Tibial artery (tissue), 4 donors: ENCODE data around the gene MIPEP.

ENCODE experiments used
- DNase-seq, 2 donors: peaks; one replicate each; pipeline ENCODE4 v3.0.0-alpha.2; 2019
- H3K27ac ChIP-seq, 2 donors: fragments of 200-600 bp; sonication (generic) in 1 of 2; 1 replicate in 1 of 2; 2 replicates in 1 of 2; pipeline ENCODE4 v1.5.1; 2018 to 2019; ENCODE audit warnings: mild to moderate bottlenecking in 1 of 2
- H3K27me3 ChIP-seq, 2 donors: fragments of 200-600 bp; sonication (generic) in 1 of 2; one replicate each; pipeline versions ENCODE4 v1.5.1 to v1.6.0; 2016 to 2019
- H3K36me3 ChIP-seq, 3 donors: fragments of 200-600 bp; sonication (generic) in 2 of 3; one replicate each; pipeline ENCODE4 v1.5.1; 2016 to 2019; ENCODE audit warnings: mild to moderate bottlenecking in 2 of 3
- H3K4me1 ChIP-seq, 4 donors: fragments of 200-600 bp; sonication (generic) in 2 of 4; 1 replicate in 3 of 4; 2 replicates in 1 of 4; pipeline ENCODE4 v1.5.1; 2016 to 2019
- H3K4me3 ChIP-seq, 2 donors: fragments of 200-600 bp; sonication (generic) in 1 of 2; 1 replicate in 1 of 2; 2 replicates in 1 of 2; pipeline ENCODE4 v1.5.1; 2018 to 2019; ENCODE audit warnings: mild to moderate bottlenecking in 2 of 2
- H3K9me3 ChIP-seq, 3 donors: fragments of 200-600 bp; sonication (generic) in 1 of 3; one replicate each; pipeline ENCODE4 v1.5.1; 2016 to 2019
- intact Hi-C: fragments of 100-400 bp; cut with DNase I; formaldehyde crosslinking; loops from one replicate; pipeline ENCODE4 v1.15.0; 2023; ENCODE audit warnings: low total_unique reads
- TF ChIP-seq, protein P1 (sequence below), 2 experiments: fragments of 200-600 bp in 1 of 2; fragments of 450-650 bp in 1 of 2; IDR thresholded peaks; one replicate each; pipeline ENCODE4 v1.5.1; 2017 to 2019; ENCODE audit warnings: antibody characterized with exemption in 2 of 2, mild to moderate bottlenecking in 1 of 2, moderate library complexity in 1 of 2

Gene MIPEP

DNA sequence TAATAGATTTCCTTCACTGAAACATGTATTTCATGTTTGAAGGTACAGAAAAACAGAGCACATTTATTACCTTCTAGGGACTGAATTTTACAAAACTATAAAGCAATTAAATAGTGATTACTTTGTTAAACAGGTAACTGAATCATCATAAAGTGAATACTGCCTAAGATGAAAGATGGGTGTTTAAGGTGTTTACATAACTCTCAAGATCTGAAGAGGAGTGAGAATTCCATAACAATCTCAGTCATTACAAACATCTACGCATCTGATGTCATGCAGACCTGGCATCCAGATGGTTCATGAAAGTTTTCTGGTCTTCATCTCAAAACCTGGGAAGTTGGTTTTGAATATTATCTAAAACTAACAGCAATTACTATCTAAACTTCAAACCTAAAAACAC, 80.4 kb downstream of the MIPEP start:
- Histone ChIP-seq H3K27ac (no peak overlapping the region), H3K4me1 (no peaks in the 10 kb centered on the region), H3K36me3 (peaks cover 11 to 13% (median 11%) of the 10 kb centered on the region in 3 donors), H3K4me3 (no peak overlapping the region), H3K9me3 (no peaks in the 10 kb centered on the region), H3K27me3 (no peaks in the 10 kb centered on the region)
- TF ChIP-seq, protein P1, sequence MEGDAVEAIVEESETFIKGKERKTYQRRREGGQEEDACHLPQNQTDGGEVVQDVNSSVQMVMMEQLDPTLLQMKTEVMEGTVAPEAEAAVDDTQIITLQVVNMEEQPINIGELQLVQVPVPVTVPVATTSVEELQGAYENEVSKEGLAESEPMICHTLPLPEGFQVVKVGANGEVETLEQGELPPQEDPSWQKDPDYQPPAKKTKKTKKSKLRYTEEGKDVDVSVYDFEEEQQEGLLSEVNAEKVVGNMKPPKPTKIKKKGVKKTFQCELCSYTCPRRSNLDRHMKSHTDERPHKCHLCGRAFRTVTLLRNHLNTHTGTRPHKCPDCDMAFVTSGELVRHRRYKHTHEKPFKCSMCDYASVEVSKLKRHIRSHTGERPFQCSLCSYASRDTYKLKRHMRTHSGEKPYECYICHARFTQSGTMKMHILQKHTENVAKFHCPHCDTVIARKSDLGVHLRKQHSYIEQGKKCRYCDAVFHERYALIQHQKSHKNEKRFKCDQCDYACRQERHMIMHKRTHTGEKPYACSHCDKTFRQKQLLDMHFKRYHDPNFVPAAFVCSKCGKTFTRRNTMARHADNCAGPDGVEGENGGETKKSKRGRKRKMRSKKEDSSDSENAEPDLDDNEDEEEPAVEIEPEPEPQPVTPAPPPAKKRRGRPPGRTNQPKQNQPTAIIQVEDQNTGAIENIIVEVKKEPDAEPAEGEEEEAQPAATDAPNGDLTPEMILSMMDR (IDR thresholded peaks at IDR 0.05) = no peak
- DNase-seq = no peak
- intact Hi-C loops = no loop called here

DNA sequence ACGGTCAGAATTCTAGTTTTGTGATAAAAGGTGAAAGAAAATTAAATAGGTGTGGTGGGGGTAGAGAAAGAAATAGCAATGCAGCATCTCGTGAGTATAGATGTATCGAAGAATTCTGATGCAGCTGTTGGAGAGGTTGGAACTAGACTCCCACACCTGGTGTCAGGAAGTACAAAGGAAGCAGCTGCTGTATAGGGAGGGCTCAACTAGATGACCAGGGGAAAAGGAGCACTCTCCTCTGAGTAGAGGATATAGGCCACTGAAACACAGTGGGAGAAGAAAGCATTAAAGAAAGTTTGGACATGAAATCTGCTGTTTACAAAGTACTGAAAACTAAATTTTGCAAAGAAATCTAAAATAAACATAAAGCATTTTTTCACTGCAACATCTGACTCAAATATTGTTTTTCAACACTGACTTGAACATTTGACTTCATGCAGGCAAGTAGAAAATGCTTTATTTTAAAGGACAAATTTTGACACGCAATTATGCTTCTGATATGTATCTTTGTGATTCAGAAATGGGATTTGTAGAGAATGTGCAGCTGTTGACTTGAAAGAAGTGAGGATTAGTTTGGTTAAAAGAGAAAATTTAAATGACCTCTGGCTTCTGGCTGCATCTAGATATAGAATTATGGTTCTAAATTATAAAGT, 82.2 kb downstream of the MIPEP start:
- Histone ChIP-seq H3K4me1 (no peaks in the 10 kb centered on the region), H3K36me3 (peaks cover 16 to 29% (median 19%) of the 10 kb centered on the region in 3 donors), H3K9me3 (no peaks in the 10 kb centered on the region), H3K4me3 (no peak overlapping the region), H3K27ac (no peak overlapping the region), H3K27me3 (no peaks in the 10 kb centered on the region)
- TF ChIP-seq, protein P1 (IDR thresholded peaks at IDR 0.05) = no peak
- no peak for DNase-seq
- intact Hi-C loops = no loop called here

DNA sequence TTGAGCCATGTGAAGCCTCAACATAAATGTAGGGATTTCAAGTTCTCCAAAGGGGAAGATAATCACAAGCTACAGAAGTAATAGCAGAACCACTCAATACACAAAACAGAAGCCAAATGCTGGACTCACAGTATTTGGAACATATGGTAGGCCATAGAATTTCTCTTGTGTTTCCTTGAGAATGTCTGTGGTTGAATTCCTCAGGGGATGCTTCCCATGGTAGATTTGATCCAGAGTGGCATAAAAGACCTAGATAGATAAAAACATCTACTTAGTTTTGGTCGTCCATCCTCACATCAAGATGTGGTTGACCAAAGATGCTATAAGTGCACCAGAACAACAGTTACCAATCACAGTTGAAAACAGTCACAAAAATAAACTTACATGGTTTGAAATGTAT, 83.4 kb downstream of the MIPEP start:
- H3K27me3 ChIP-seq = no peaks in the 10 kb centered on the region
- no peak for DNase-seq
- TF ChIP-seq, protein P1 (IDR thresholded peaks at IDR 0.05) = no peak
- H3K36me3 ChIP-seq = peaks cover 16 to 31% (median 19%) of the 10 kb centered on the region in 3 donors
- no peak overlapping the region for H3K27ac ChIP-seq
- intact Hi-C loops = no loop called here
- no peaks in the 10 kb centered on the region for H3K4me1 ChIP-seq
- H3K9me3 ChIP-seq = no peaks in the 10 kb centered on the region
- H3K4me3 ChIP-seq = no peak overlapping the region

DNA sequence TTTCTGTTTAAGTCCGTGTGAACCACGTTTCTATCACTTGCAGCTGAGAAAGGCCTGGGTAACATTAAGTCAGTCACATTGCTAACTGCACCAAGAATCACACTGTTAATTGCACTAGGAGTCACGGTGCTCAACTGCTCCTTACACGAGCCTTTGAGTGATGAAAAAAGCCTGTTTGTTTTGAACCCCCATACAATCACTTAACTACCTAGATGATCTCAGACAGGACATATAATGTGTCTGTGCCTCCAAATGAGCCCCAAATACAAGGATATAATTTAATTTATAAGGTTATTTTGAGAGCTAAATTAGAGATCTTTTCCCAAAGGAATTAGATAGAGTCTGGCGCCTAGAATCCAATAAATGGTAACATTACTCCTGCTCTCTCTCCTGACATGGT, 84.1 kb downstream of the MIPEP start:
- Histone ChIP-seq H3K4me1 (peaks cover 0 to 5% (median under 1%) of the 10 kb centered on the region in 4 donors), H3K4me3 (no peak overlapping the region), H3K36me3 (peaks cover 16 to 31% (median 19%) of the 10 kb centered on the region in 3 donors), H3K27me3 (no peaks in the 10 kb centered on the region), H3K27ac (no peak overlapping the region), H3K9me3 (no peaks in the 10 kb centered on the region)
- DNase-seq = no peak
- TF ChIP-seq, protein P1 (IDR thresholded peaks at IDR 0.05) = no peak
- intact Hi-C loops = no loop called here

DNA sequence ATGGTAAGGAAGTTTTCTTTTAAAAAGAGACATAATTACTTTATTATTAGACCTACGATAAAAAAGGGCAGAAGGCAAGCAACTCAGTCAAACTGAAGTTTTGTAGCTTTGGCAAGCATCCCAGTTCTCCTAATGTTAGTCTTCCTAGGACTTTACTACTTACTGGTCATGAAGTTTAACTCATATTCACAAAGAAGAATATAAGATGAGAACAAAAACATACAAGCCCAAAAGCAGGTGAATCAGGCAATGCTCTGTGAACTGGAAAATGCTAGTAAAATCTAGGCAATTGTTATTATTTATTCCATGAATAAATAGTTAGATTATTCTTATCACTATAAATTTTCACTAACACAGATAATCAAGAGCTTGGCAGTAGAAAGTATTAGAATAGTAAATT, 85.0 kb downstream of the MIPEP start:
- no peaks in the 10 kb centered on the region for H3K9me3 ChIP-seq
- TF ChIP-seq, protein P1 (IDR thresholded peaks at IDR 0.05) = no peak
- H3K27ac ChIP-seq = no peak overlapping the region

More for the DNA sequence above, 85.0 kb downstream of the MIPEP start:
- Histone ChIP-seq H3K4me1 (peaks cover 0 to 11% (median 2%) of the 10 kb centered on the region in 4 donors), H3K4me3 (no peak overlapping the region), H3K36me3 (peaks cover 16 to 31% (median 19%) of the 10 kb centered on the region in 3 donors), H3K27me3 (no peaks in the 10 kb centered on the region)
- intact Hi-C loops = no loop called here
- DNase-seq = no peak
